Measurements from ENCODE around the gene EBNA1BP2.
"Not testable (repeated sequence)": the region's sequence is repeated elsewhere in the genome, so short reads cannot be mapped to it uniquely, and the experiment has no call there.

EBNA1BP2 gene

GRCh38 chr1:43121256-43121900, 50.7 kb downstream of the EBNA1BP2 start:
- no peak for DNase-seq (ENCODE audit: low read depth in 3 of 3)

- not testable (repeated sequence) for DNase-seq (ENCODE audit: low read depth in 3 of 3)
Measured at GRCh38 chr1:43119928-43120586, 52.0 kb downstream of the EBNA1BP2 start.

All from stimulated activated CD4-positive, alpha-beta T cell treated with anti-CD3 and anti-CD28 coated beads, TNF-alpha, amount 100 ng/mL, for 48 hours (primary cell).